ENCODE results near the gene LY6G5C.

DNA sequence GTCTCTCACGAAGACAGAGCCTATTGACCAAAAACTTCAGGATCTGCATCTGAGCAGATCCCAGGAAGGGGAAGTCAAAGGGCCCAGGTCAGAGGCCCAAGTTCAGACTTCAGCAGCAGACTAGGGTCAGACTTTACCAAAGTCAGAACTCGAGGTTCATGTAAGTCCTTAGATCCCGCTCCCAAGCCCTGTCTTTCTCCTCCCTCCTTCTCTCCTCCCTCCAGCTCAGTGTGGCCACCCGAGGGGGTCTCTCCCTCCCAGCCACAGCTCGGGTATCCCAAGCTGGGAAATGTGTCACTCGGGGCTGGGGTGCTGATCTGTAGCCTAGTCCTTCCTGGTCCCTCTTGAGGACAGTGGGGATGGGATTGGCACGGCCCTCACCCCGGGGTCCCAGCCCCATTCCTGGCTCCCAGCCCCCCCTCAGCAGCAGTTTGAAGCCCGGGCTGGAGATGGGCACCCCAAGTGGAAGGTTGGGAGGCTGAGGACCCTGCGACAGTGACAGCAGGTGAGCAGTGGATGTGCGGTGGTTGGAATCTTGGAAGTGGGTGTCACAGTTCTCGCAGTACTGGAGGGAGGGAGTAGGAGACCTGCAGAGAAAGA is 18.6 kb downstream of the LY6G5C start:
- TF ChIP-seq CTCF (IDR thresholded peaks at IDR 0.05; ENCODE audit: low read length) = no peak
- TF ChIP-seq EZH2 (optimal IDR thresholded peaks at IDR 0.05; ENCODE audit: low read depth, low read length) = no peak
- no peak for TF ChIP-seq EZH2phosphoT487 (IDR thresholded peaks at IDR 0.05; ENCODE audit: low read length)
